Neuronal stem cell (in vitro differentiated cells): Measurements from ENCODE around the gene PIGZ.

Source experiments
- DNase-seq: peaks from one replicate; pipeline ENCODE4 v3.0.0-alpha.2; 2013; ENCODE audit warnings: low spot score
- H2AFZ ChIP-seq: one replicate; pipeline ENCODE4 v1.6.1; 2013; ENCODE audit warnings: mild to moderate bottlenecking, low read length, inconsistent platforms
- H2AK5ac ChIP-seq: 2 replicates; pipeline ENCODE4 v1.6.1; 2013; ENCODE audit warnings: low read depth, mild to moderate bottlenecking, inconsistent platforms, low read length, moderate library complexity, mixed read lengths
- H2BK120ac ChIP-seq: 2 replicates; pipeline ENCODE4 v1.6.1; 2013; ENCODE audit warnings: low read depth, mild to moderate bottlenecking, inconsistent platforms, low read length, moderate library complexity, mixed read lengths
- H2BK12ac ChIP-seq: one replicate; pipeline ENCODE4 v1.6.1; 2013; ENCODE audit warnings: low read length, inconsistent platforms
- H2BK15ac ChIP-seq: 2 replicates; pipeline ENCODE4 v1.6.1; 2013; ENCODE audit warnings: mild to moderate bottlenecking, low read length, inconsistent platforms, mixed read lengths
- H2BK5ac ChIP-seq: one replicate; pipeline ENCODE4 v1.6.1; 2013; ENCODE audit warnings: inconsistent platforms, mild to moderate bottlenecking, low read length, moderate library complexity
- H3K14ac ChIP-seq: one replicate; pipeline ENCODE4 v1.6.1; 2013; ENCODE audit warnings: low read length, inconsistent platforms
- H3K18ac ChIP-seq: 2 replicates; pipeline ENCODE4 v1.6.1; 2013; ENCODE audit warnings: low read length, inconsistent platforms
- H3K23ac ChIP-seq: 2 replicates; pipeline ENCODE4 v1.6.1; 2013; ENCODE audit warnings: low read depth, mild to moderate bottlenecking, mixed read lengths, low read length, inconsistent platforms; ENCODE audit not compliant: poor library complexity
- H3K27ac ChIP-seq: replicated peaks from 3 replicates; pipeline ENCODE4 v1.5.1; 2013; ENCODE audit warnings: low read length, inconsistent platforms
- H3K27me3 ChIP-seq, 3 experiments: 2 replicates each; pipeline ENCODE4 v1.6.1; 2013; ENCODE audit warnings: low read length in 3 of 3, mild to moderate bottlenecking in 2 of 3, inconsistent platforms in 1 of 3, low read depth in 1 of 3, mixed read lengths in 1 of 3, moderate library complexity in 1 of 3; ENCODE audit not compliant: control insufficient read depth in 3 of 3, insufficient read depth in 3 of 3
- H3K36me3 ChIP-seq, 2 donors: replicated peaks in 1 of 2; 2 replicates each; pipeline ENCODE4 v1.6.1; 2013; ENCODE audit warnings: low read length in 2 of 2; ENCODE audit not compliant: control insufficient read depth in 2 of 2, insufficient read depth in 2 of 2
- H3K4ac ChIP-seq: 2 replicates; pipeline ENCODE4 v1.6.1; 2013; ENCODE audit warnings: inconsistent platforms, mild to moderate bottlenecking, low read length, moderate library complexity
- H3K4me1 ChIP-seq, 2 donors: 1 replicate in 1 of 2; 2 replicates in 1 of 2; pipeline ENCODE4 v1.6.1; 2013; ENCODE audit warnings: low read length in 2 of 2, low read depth in 1 of 2; ENCODE audit not compliant: control insufficient read depth in 2 of 2, insufficient read depth in 1 of 2
- H3K4me2 ChIP-seq: one replicate; pipeline ENCODE4 v1.6.1; 2013; ENCODE audit warnings: mild to moderate bottlenecking, low read length, inconsistent platforms; ENCODE audit not compliant: insufficient read depth, poor library complexity, severe bottlenecking
- H3K4me3 ChIP-seq, 2 donors: 2 replicates each; pipeline ENCODE4 v1.5.1; 2013; ENCODE audit warnings: low read length in 2 of 2, mild to moderate bottlenecking in 2 of 2, inconsistent platforms in 1 of 2, moderate library complexity in 1 of 2
- H3K79me1 ChIP-seq: one replicate; pipeline ENCODE4 v1.6.1; 2013; ENCODE audit warnings: low read depth, mild to moderate bottlenecking, inconsistent platforms, low read length, moderate library complexity
- H3K9ac ChIP-seq: one replicate; pipeline ENCODE4 v1.6.1; 2013; ENCODE audit warnings: mild to moderate bottlenecking, low read depth, low read length, inconsistent platforms; ENCODE audit not compliant: poor library complexity
- H3K9me3 ChIP-seq, 2 donors: replicated peaks in 1 of 2; 2 replicates each; pipeline versions ENCODE3 to v1.6.1; 2013; ENCODE audit warnings: low read length in 2 of 2, mild to moderate bottlenecking in 2 of 2, inconsistent platforms in 1 of 2, low read depth in 1 of 2, mixed read lengths in 1 of 2, moderate library complexity in 1 of 2; ENCODE audit not compliant: control insufficient read depth in 2 of 2, insufficient read depth in 1 of 2
- H4K8ac ChIP-seq: one replicate; pipeline ENCODE4 v1.6.1; 2013; ENCODE audit warnings: low read depth, mild to moderate bottlenecking, inconsistent platforms, low read length, moderate library complexity
- H4K91ac ChIP-seq: one replicate; pipeline ENCODE4 v1.6.1; 2013; ENCODE audit warnings: low read length, low read depth, mild to moderate bottlenecking, inconsistent platforms; ENCODE audit not compliant: poor library complexity
- WGBS, 2 donors: extraction: QIAGEN DNeasy Blood & Tissue Kit; methylation state at CpG; one replicate each; pipeline ENCODE4 v1.1.7; 2013; ENCODE audit warnings: missing lambda C conversion rate in 2 of 2, mixed read lengths in 1 of 2; ENCODE audit not compliant: insufficient read length in 2 of 2, insufficient replicate concordance in 1 of 2; ENCODE audit errors: extremely low coverage in 2 of 2; 5-methylcytosine and 5-hydroxymethylcytosine counted together

Gene PIGZ

GRCh38 chr3:196936288-196936687, 32.3 kb downstream of the PIGZ start:
- H3K36me3 ChIP-seq = peaks cover 30 to 92% of the 10 kb centered on the region in 2 donors
- WGBS, 2 donors = no CpG with 5 or more reads among the region's 3 CpGs
- H3K18ac ChIP-seq = no peak overlapping the region
- H3K4ac ChIP-seq = no peak overlapping the region
- no peaks in the 10 kb centered on the region for H3K79me1 ChIP-seq
- H2BK5ac ChIP-seq = no peak overlapping the region
- no peak overlapping the region for H3K27ac ChIP-seq
- H2AFZ ChIP-seq = no peak overlapping the region
- H3K9ac ChIP-seq = no peak overlapping the region
- DNase-seq = no peak
- no peak overlapping the region for H2BK120ac ChIP-seq
- H4K8ac ChIP-seq = no peak overlapping the region
- no peak overlapping the region for H3K14ac ChIP-seq
- no peaks in the 10 kb centered on the region for H3K9me3 ChIP-seq
- H2AK5ac ChIP-seq = no peak overlapping the region
- H3K23ac ChIP-seq = no peak overlapping the region
- no peak overlapping the region for H2BK15ac ChIP-seq
- H3K4me2 ChIP-seq = no peak overlapping the region
- H3K4me3 ChIP-seq = no peak overlapping the region
- H3K27me3 ChIP-seq = no peaks in the 10 kb centered on the region
- H4K91ac ChIP-seq = no peak overlapping the region
- no peak overlapping the region for H2BK12ac ChIP-seq
- peaks cover 0 to 1% of the 10 kb centered on the region in 2 donors for H3K4me1 ChIP-seq

- no peaks in the 10 kb centered on the region for H3K27me3 ChIP-seq
- H3K4me1 ChIP-seq = no peaks in the 10 kb centered on the region
- H2BK120ac ChIP-seq = no peak overlapping the region
- no peak overlapping the region for H2BK5ac ChIP-seq
- H3K9me3 ChIP-seq = no peaks in the 10 kb centered on the region
- H4K8ac ChIP-seq = no peak overlapping the region
- no peak overlapping the region for H4K91ac ChIP-seq
- no peak overlapping the region for H2BK15ac ChIP-seq
- H3K14ac ChIP-seq = no peak overlapping the region
- no peak overlapping the region for H3K4me3 ChIP-seq
- no peak for DNase-seq
- H2AFZ ChIP-seq = no peak overlapping the region
- no peak overlapping the region for H2AK5ac ChIP-seq
- H2BK12ac ChIP-seq = no peak overlapping the region
- H3K4ac ChIP-seq = no peak overlapping the region
- H3K27ac ChIP-seq = no peak overlapping the region
- no CpG with 5 or more reads among the region's 3 CpGs for WGBS, 2 donors
- no peak overlapping the region for H3K18ac ChIP-seq
- no peak overlapping the region for H3K9ac ChIP-seq
- no peak overlapping the region for H3K23ac ChIP-seq
- H3K79me1 ChIP-seq = no peaks in the 10 kb centered on the region
- no peak overlapping the region for H3K4me2 ChIP-seq
- peaks cover 38 to 98% of the 10 kb centered on the region in 2 donors for H3K36me3 ChIP-seq
Observed at GRCh38 chr3:196932600-196932999, 36.0 kb downstream of the PIGZ start.

- Histone ChIP-seq H3K4me2 (no peak overlapping the region), H2BK15ac (no peak overlapping the region), H2BK120ac (no peak overlapping the region), H2AK5ac (no peak overlapping the region), H2BK12ac (no peak overlapping the region), H3K9me3 (no peaks in the 10 kb centered on the region), H3K9ac (no peak overlapping the region), H3K4me1 (no peaks in the 10 kb centered on the region), H4K8ac (no peak overlapping the region), H3K14ac (no peak overlapping the region), H4K91ac (no peak overlapping the region), H3K27ac (no peak overlapping the region), H3K79me1 (no peaks in the 10 kb centered on the region), H3K4me3 (peak overlapping the region in 1 of 2 donors; percentile 53), H2AFZ (no peak overlapping the region), H3K36me3 (peaks cover 33 to 98% of the 10 kb centered on the region in 2 donors), H3K4ac (no peak overlapping the region), H2BK5ac (no peak overlapping the region), H3K18ac (no peak overlapping the region), H3K23ac (no peak overlapping the region), H3K27me3 (no peaks in the 10 kb centered on the region)
- no CpG with 5 or more reads among the region's 12 CpGs for WGBS, 2 donors
- DNase-seq = no peak
Observed at GRCh38 chr3:196931828-196932587, 36.6 kb downstream of the PIGZ start.

DNA sequence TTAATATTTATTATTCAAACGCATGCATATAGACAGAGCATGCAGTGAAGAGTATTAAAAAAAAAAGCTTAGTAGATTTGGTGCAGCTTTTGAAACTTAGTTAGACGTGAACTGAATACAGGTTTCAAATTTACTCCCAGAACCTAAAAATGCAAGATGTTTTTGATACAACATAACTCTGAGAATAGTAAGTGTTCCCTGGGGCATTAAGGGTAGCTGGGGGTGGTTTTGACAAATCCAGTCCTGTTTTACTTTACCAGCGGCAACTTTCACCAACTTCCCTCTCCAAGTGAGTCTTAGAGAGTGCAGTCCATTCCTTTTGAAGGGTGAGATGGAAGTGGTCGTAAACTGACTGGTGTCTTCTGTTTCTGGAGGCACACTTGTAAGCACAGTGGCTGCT, 37.5 kb downstream of the PIGZ start:
- Histone ChIP-seq H3K79me1 (no peaks in the 10 kb centered on the region), H3K9me3 (no peaks in the 10 kb centered on the region), H3K36me3 (peaks cover 30 to 91% of the 10 kb centered on the region in 2 donors), H3K27ac (no peak overlapping the region), H3K4me3 (no peak overlapping the region), H2BK15ac (no peak overlapping the region), H3K4ac (no peak overlapping the region), H3K9ac (no peak overlapping the region), H3K23ac (no peak overlapping the region), H3K18ac (no peak overlapping the region), H3K27me3 (no peaks in the 10 kb centered on the region), H2BK12ac (no peak overlapping the region), H3K4me1 (no peaks in the 10 kb centered on the region), H4K8ac (no peak overlapping the region), H2AK5ac (no peak overlapping the region), H2BK120ac (no peak overlapping the region), H2BK5ac (no peak overlapping the region), H3K14ac (no peak overlapping the region), H4K91ac (no peak overlapping the region), H2AFZ (no peak overlapping the region), H3K4me2 (no peak overlapping the region)
- no peak for DNase-seq
- no CpG with 5 or more reads among the region's 4 CpGs for WGBS, 2 donors
